Measurements from ENCODE around the gene PLEKHO2.
A peak's percentile ranks its signal among the peaks of the same experiment; 100 is the strongest.
"Not testable (repeated sequence)": the region's sequence is repeated elsewhere in the genome, so short reads cannot be mapped to it uniquely, and the experiment has no call there.

The PLEKHO2 gene

DNA sequence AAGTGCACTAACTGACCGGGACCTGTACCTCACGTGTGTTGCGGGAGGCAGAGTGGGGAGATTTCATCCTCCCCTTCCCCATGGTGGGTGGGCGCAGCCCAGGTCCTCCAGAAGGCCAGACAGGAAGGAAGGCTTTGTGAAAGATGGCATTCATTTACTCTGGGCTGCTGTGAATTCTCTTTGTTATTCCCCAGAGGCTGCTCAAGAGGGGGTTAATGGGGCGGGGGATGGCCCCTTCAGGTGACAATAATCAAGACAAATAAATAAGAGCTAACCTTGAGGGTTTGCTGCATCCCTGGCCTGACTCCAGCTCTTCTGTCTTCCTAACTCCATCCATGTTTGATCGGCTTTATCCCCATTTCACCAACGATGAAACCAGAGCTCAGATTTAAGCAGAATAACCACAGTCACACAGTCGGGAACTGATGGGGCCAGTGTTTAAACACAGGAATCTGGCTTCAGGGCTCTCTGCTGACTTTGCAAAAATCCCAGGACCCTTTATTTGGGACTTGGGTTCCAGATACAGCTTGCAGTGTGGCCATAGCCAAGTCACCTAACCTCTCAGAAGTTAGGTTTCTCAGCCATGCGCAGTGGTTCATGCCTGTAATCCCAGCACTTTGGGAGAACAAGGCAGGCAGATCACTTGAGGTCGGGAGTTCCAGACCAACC, 32.8 kb upstream of the PLEKHO2 start:
- Histone ChIP-seq H3K4me3 (ENCODE audit: extremely low read depth, insufficient read depth, low read length, poor library complexity, severe bottlenecking) (no peak overlapping the region), H3K36me3 (ENCODE audit: control insufficient read depth, insufficient read depth, low read length) (no peaks in the 10 kb centered on the region), H3K27ac (ENCODE audit: low read depth, low read length, severe bottlenecking) (no peak overlapping the region), H3K4me1 (ENCODE audit: control insufficient read depth, insufficient read depth, low read length, poor library complexity, severe bottlenecking) (peaks cover 29% of the 10 kb centered on the region), H3K9me3 (ENCODE audit: control insufficient read depth, low read length) (no peaks in the 10 kb centered on the region)
- WGBS, 2 experiments (ENCODE audit: insufficient coverage in 2 of 2), result 40 to 48% methylated on average over 7 to 8 of the region's 10 CpGs

DNA sequence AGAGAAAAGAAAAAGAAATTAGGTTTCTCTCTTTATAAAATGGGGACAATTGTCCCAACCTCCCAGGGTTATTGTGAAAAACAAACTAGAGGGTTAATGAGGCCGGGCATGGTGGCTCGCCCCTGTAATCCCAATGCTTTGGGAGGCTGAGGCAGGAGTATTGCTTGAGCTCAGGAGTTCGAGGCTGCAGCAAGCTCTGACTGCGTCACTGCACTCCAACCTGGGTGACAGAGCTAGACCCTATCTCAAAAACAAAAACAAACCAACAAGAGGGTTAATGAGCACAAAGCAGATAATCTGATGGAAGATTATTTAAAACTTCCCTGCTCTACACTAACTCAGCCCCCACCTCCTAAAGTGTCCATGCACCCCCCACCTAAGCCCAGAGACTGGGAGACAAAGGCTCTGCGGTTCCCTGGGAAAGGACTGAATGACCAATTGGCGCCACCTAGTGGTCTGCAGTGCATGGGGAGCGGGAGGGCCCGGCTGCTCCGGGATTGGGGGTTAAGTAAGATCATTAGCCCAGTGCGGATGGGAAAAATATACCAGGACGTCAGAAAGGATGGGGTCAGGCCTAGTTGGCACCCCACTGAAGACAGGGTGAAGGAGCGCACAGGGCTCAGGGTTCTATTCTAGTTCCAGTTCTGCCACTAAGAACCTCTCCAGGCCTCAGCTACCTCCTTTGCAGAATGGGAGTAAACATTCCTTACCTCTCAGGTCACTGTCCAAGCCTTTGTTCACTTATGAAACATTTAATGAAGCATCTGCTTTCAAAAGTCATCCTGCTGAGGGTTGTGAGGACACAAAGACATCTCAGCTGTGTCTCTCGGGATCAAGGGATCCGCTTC, 31.8 kb upstream of the PLEKHO2 start:
- no peak overlapping the region for H3K4me3 ChIP-seq (ENCODE audit: extremely low read depth, insufficient read depth, low read length, poor library complexity, severe bottlenecking)
- no peak overlapping the region for H3K27ac ChIP-seq (ENCODE audit: low read depth, low read length, severe bottlenecking)
- H3K36me3 ChIP-seq (ENCODE audit: control insufficient read depth, insufficient read depth, low read length), result no peaks in the 10 kb centered on the region
- 19 to 28% methylated on average over 6 to 12 of the region's 14 CpGs for WGBS, 2 experiments (ENCODE audit: insufficient coverage in 2 of 2)
- H3K4me1 ChIP-seq (ENCODE audit: control insufficient read depth, insufficient read depth, low read length, poor library complexity, severe bottlenecking), result peaks cover 29% of the 10 kb centered on the region
- H3K9me3 ChIP-seq (ENCODE audit: control insufficient read depth, low read length), result no peaks in the 10 kb centered on the region

DNA sequence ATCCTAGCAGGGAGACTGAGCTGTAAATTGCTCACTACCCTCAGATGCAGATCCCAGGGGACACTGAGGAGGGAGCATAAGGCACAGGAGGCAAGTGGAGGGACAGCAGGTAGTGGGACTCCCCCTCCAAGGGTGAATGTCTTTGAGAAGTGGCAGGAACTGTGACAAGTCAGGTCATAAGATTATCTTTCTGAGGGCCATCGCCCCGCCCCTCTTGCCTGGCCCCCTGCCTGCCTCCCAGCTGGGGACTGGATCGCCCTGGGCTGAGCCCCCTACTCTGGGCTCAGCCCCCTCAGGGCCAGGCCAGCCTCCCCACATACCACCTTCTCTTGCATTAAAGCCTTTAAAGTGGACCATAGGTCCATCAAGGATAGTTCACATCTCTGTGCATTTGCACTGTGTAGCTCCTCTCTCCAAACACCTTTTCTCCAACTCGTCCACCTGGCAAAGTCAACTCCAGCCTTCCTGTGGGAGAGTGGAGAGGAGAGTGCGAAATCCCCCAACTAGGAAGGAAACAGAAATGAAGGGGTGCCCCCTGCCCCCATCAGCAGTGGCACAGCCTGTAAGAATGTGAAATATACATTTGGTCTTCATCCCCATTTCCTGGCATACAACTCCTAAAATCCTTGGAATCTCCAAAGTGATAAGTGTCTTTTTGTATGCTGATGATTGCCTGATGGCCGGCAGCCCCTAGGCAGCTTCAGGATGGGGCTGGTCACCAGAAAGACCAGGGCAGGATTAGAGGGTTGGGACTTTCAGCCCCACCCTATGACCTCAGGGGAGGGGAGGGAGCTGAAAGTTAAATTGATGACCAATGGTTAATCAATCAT, 31.0 kb upstream of the PLEKHO2 start:
- Histone ChIP-seq H3K36me3 (ENCODE audit: control insufficient read depth, insufficient read depth, low read length) (peaks cover 3% of the 10 kb centered on the region), H3K4me3 (ENCODE audit: extremely low read depth, insufficient read depth, low read length, poor library complexity, severe bottlenecking) (no peak overlapping the region), H3K9me3 (ENCODE audit: control insufficient read depth, low read length) (no peaks in the 10 kb centered on the region), H3K27ac (ENCODE audit: low read depth, low read length, severe bottlenecking) (no peak overlapping the region), H3K4me1 (ENCODE audit: control insufficient read depth, insufficient read depth, low read length, poor library complexity, severe bottlenecking) (peaks cover 29% of the 10 kb centered on the region)
- 7 to 24% methylated on average over 3 to 4 of the region's 6 CpGs for WGBS, 2 experiments (ENCODE audit: insufficient coverage in 2 of 2)

DNA sequence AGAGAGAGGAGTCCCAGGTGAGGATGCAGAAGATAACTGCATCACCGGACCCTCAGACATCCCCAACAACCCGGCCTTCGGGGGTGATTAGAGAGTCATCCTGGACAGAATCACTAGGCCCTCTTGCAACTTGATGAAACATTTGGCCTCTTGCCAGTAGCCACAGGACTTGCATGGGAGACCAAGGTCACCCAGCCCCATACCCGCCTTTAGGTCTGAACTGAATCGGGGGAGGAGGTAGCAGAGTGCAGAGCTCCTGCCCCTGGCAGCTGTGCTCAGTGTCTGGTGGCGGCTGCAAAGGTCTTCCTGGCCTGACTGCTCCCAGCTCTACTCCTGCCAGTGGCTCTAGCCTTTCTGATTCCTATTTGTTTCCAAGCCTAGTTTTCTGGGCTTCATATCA, 28.6 kb upstream of the PLEKHO2 start:
- H3K36me3 ChIP-seq (ENCODE audit: control insufficient read depth, insufficient read depth, low read length), result peaks cover 22% of the 10 kb centered on the region
- H3K9me3 ChIP-seq (ENCODE audit: control insufficient read depth, low read length), result no peaks in the 10 kb centered on the region
- H3K27ac ChIP-seq (ENCODE audit: low read depth, low read length, severe bottlenecking), result no peak overlapping the region
- no peak overlapping the region for H3K4me3 ChIP-seq (ENCODE audit: extremely low read depth, insufficient read depth, low read length, poor library complexity, severe bottlenecking)
- WGBS, 2 experiments (ENCODE audit: insufficient coverage in 2 of 2), result 89% methylated on average over 5 of the region's 6 CpGs
- H3K4me1 ChIP-seq (ENCODE audit: control insufficient read depth, insufficient read depth, low read length, poor library complexity, severe bottlenecking), result peaks cover 18% of the 10 kb centered on the region

DNA sequence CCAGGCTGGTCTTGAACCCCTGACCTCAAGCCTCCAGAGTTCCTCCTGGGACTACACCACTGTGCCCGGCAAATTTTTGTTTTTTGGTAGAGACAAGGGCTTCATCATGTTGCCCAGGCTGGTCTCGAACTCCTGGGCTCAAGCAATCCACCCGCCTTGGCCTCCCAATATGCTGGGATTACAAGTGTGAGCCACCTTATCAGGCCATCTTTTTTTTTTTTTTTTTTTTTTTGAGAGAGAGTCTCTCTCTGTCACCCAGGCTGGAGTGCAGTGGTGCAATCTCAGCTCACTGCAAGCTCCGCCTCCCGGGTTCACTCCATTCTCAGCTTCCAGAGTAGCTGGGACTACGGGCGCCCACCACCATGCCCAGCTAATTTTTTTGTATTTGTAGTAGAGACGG, 27.4 kb upstream of the PLEKHO2 start:
- H3K36me3 ChIP-seq (ENCODE audit: control insufficient read depth, insufficient read depth, low read length), result peaks cover 32% of the 10 kb centered on the region
- H3K4me1 ChIP-seq (ENCODE audit: control insufficient read depth, insufficient read depth, low read length, poor library complexity, severe bottlenecking), result peaks cover 18% of the 10 kb centered on the region
- not testable (repeated sequence) for H3K4me3 ChIP-seq (ENCODE audit: extremely low read depth, insufficient read depth, low read length, poor library complexity, severe bottlenecking); H3K27ac ChIP-seq (ENCODE audit: low read depth, low read length, severe bottlenecking); H3K9me3 ChIP-seq (ENCODE audit: control insufficient read depth, low read length)
- 78 to 98% methylated on average over 5 to 6 of the region's 8 CpGs for WGBS, 2 experiments (ENCODE audit: insufficient coverage in 2 of 2)

DNA sequence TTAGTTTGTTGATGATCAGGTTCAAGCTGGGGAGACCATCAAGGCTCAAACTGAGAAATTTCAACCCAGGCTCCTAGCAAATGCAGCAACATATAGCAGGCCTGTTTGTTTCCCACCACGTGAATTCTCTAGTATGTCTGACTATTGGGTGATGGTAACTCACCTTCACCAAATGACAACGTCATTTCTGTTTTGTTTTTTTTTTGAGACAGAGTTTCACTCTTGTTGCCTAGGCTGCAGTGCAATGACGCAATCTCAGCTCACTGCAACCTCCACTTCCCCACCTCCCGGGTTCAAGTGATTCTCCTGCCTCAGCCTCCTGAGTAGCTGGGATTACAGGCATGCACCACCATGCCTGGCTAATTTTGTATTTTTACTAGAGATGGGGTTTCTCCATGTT, 26.8 kb upstream of the PLEKHO2 start:
- peaks cover 39% of the 10 kb centered on the region for H3K36me3 ChIP-seq (ENCODE audit: control insufficient read depth, insufficient read depth, low read length)
- H3K4me1 ChIP-seq (ENCODE audit: control insufficient read depth, insufficient read depth, low read length, poor library complexity, severe bottlenecking), result peaks cover 18% of the 10 kb centered on the region
- H3K9me3 ChIP-seq (ENCODE audit: control insufficient read depth, low read length); H3K4me3 ChIP-seq (ENCODE audit: extremely low read depth, insufficient read depth, low read length, poor library complexity, severe bottlenecking); H3K27ac ChIP-seq (ENCODE audit: low read depth, low read length, severe bottlenecking): not testable (repeated sequence)
- WGBS, 2 experiments (ENCODE audit: insufficient coverage in 2 of 2), result 96 to 100% methylated on average over 1 to 3 of the region's 4 CpGs

DNA sequence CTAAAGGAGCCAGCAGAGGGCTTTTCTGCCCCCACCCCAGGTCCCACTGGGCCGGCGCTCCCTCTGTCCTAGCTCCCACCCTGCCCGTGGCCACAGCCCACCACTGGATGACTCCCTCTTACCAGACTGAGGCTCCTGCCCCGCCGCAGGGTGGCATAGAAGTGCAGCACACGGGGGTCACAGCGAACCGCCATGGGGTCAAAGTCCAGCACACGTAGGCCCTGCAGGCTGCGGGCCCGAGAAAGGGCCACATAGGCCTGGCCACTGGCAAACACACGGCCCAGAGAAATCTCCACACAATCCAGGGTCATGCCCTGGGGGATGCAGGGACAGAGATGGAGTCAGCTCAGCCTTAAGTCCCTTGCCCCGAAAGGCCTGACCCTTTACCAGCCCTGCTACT, 25.3 kb upstream of the PLEKHO2 start:
- Histone ChIP-seq H3K4me3 (ENCODE audit: extremely low read depth, insufficient read depth, low read length, poor library complexity, severe bottlenecking) (no peak overlapping the region), H3K36me3 (ENCODE audit: control insufficient read depth, insufficient read depth, low read length) (peaks cover 50% of the 10 kb centered on the region), H3K9me3 (ENCODE audit: control insufficient read depth, low read length) (no peaks in the 10 kb centered on the region), H3K27ac (ENCODE audit: low read depth, low read length, severe bottlenecking) (no peak overlapping the region), H3K4me1 (ENCODE audit: control insufficient read depth, insufficient read depth, low read length, poor library complexity, severe bottlenecking) (peaks cover 3% of the 10 kb centered on the region)
- WGBS, 2 experiments (ENCODE audit: insufficient coverage in 2 of 2), result 87 to 95% methylated on average over 6 to 11 of the region's 13 CpGs

DNA sequence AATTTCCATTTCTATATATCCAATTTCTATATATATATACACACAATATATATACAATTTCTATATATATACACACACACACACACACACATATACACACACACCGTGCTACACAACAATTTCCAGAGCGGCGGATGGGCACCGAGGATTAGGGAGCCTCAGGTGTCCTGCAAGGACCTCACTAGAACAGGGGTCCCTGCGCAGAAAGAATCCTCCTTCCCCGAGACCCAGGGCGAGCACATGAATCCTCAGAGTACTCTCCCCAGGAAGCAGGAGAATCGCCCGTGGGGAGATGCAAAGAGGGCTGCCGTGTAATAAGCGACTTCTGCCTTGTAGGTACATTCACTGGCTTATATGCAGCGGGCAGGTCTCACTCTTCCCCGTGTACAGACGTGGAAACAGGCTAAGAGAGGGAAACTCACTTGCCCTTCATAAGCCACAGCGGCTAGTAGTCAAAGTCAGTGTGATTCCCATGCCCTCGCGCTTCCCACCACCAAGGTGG, 16.7 kb upstream of the PLEKHO2 start:
- peaks cover 21% of the 10 kb centered on the region for H3K36me3 ChIP-seq (ENCODE audit: control insufficient read depth, insufficient read depth, low read length)
- 2% methylated on average over 10 to 17 of the region's 17 CpGs for WGBS, 2 experiments (ENCODE audit: insufficient coverage in 2 of 2)
- H3K4me3 ChIP-seq (ENCODE audit: extremely low read depth, insufficient read depth, low read length, poor library complexity, severe bottlenecking), result peak overlapping the region; percentile 71
- no peaks in the 10 kb centered on the region for H3K9me3 ChIP-seq (ENCODE audit: control insufficient read depth, low read length)
- H3K4me1 ChIP-seq (ENCODE audit: control insufficient read depth, insufficient read depth, low read length, poor library complexity, severe bottlenecking), result peaks cover 10% of the 10 kb centered on the region
- peak overlapping the region; percentile 73 for H3K27ac ChIP-seq (ENCODE audit: low read depth, low read length, severe bottlenecking)

DNA sequence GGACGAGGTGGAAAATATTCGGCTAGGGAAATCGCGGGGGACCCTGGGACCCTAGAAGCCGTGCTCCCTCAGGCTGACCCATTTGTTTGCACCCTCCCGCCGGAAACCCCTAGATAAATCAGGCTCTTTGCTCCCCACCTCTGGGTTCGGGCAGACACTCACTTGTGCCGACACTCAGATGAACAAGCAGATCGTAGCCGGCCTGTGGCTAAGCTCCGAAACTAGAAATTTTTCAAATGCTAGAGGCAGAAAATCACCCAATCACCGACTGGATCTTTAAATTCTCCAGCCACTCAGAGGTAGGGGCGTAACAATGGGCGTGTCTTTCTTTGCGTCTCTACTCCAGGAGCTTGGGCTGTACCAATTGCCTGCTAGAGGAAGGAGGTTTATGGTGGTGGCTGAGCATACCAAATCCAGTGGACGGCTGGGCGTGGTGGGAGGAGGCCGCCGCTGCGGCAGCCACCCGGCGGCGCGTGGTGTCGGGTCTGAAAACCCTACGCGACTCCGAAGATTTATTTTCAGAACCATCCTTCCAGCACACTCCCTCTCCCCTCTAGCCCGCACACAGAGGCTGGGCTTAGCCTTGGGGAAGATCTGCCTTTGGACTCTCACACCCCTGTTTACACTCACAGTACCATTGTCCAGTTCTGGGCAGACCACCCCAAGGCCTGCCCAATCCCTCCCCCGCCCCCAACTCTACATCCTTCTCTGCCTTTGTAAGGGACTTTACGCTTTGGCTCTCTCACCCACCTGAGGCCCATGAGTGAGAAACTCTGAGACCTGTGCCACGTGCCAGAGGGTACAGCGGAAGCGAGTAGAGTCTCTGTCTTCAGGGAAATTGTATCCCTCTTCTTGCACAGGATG, 16.1 kb upstream of the PLEKHO2 start, which contains the start of gene PIF1:
Gene PIF1 (minus strand): TSS at position 217 of the 864 bp plus-strand sequence. CDS start 1,312 bp downstream, outside the sequence.
- 3% methylated on average over 21 to 29 of the region's 35 CpGs for WGBS, 2 experiments (ENCODE audit: insufficient coverage in 2 of 2)
- Histone ChIP-seq H3K36me3 (ENCODE audit: control insufficient read depth, insufficient read depth, low read length) (peaks cover 18% of the 10 kb centered on the region), H3K4me3 (ENCODE audit: extremely low read depth, insufficient read depth, low read length, poor library complexity, severe bottlenecking) (peak within 1 kb of the TSS; percentile 71), H3K27ac (ENCODE audit: low read depth, low read length, severe bottlenecking) (peak within 1 kb of the TSS; percentile 81), H3K4me1 (ENCODE audit: control insufficient read depth, insufficient read depth, low read length, poor library complexity, severe bottlenecking) (peaks cover 10% of the 10 kb centered on the region), H3K9me3 (ENCODE audit: control insufficient read depth, low read length) (no peaks in the 10 kb centered on the region)

DNA sequence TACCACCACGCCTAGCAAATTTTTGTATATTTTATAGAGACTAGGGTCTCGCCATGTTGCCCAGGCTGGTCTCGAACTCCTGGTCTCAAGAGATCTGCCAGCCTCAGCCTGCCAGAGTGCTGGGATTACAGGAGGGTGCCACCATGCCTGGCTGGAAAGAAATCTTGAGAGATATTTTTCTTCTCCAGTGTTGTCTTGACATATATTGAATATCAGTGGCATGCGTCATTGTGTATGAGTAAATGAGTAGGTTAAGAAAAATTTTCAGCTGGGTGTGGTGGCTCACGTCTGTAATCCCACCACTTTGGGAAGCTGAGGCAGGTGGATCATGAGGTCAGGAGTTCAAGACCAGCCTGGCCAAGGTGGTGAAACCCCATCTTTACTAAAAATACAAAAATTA, 12.7 kb upstream of the PLEKHO2 start:
- H3K4me3 ChIP-seq (ENCODE audit: extremely low read depth, insufficient read depth, low read length, poor library complexity, severe bottlenecking), result no peak overlapping the region
- no peaks in the 10 kb centered on the region for H3K36me3 ChIP-seq (ENCODE audit: control insufficient read depth, insufficient read depth, low read length)
- H3K9me3 ChIP-seq (ENCODE audit: control insufficient read depth, low read length), result no peaks in the 10 kb centered on the region
- 100% methylated on average over 3 to 5 of the region's 5 CpGs for WGBS, 2 experiments (ENCODE audit: insufficient coverage in 2 of 2)
- peaks cover 6% of the 10 kb centered on the region for H3K4me1 ChIP-seq (ENCODE audit: control insufficient read depth, insufficient read depth, low read length, poor library complexity, severe bottlenecking)
- H3K27ac ChIP-seq (ENCODE audit: low read depth, low read length, severe bottlenecking), result no peak overlapping the region

Measured in mesodermal cell (in vitro differentiated cells).